DOHH2 (cell line): ENCODE data around the gene AIMP2.

Source experiments
- H3F3A ChIP-seq: fragments of 200-600 bp; sonication (generic), shearing (Covaris generic); 2 replicates; pipeline ENCODE4 v1.6.0; 2016; ENCODE audit warnings: antibody characterized with exemption, mild to moderate bottlenecking; ENCODE audit not compliant: control insufficient read depth, insufficient read depth
- H3K27ac ChIP-seq: fragments of 200-600 bp; sonication (generic); 2 replicates; pipeline ENCODE4 v1.5.1; 2014; ENCODE audit warnings: low read depth, mild to moderate bottlenecking, low read length, moderate library complexity
- H3K27me3 ChIP-seq: fragments of 200-600 bp; sonication (generic); 2 replicates; pipeline ENCODE4 v1.6.1; 2014; ENCODE audit warnings: mild to moderate bottlenecking, low read length, mixed read lengths; ENCODE audit not compliant: control insufficient read depth
- H3K36me3 ChIP-seq: fragments of 200-600 bp; sonication (generic); 2 replicates; pipeline ENCODE4 v1.6.1; 2014; ENCODE audit warnings: mild to moderate bottlenecking, low read length, moderate library complexity, mixed read lengths; ENCODE audit not compliant: control insufficient read depth
- H3K4me1 ChIP-seq: fragments of 200-600 bp; sonication (generic); 2 replicates; pipeline ENCODE4 v1.6.1; 2014; ENCODE audit warnings: mild to moderate bottlenecking, low read length, mixed read lengths; ENCODE audit not compliant: control insufficient read depth
- H3K4me2 ChIP-seq: fragments of 200-600 bp; sonication (generic); 2 replicates; pipeline ENCODE4 v1.6.0; 2014; ENCODE audit warnings: mild to moderate bottlenecking, low read length, moderate library complexity
- H3K4me3 ChIP-seq: fragments of 200-600 bp; sonication (generic); 2 replicates; pipeline ENCODE4 v1.5.1; 2014; ENCODE audit warnings: mild to moderate bottlenecking, low read length, mixed read lengths
- H3K79me2 ChIP-seq: fragments of 200-600 bp; sonication (generic); 2 replicates; pipeline ENCODE4 v1.6.1; 2014; ENCODE audit warnings: mild to moderate bottlenecking, low read length, mixed read lengths; ENCODE audit not compliant: control insufficient read depth
- H3K9me2 ChIP-seq: fragments of 200-600 bp; sonication (generic); replicated peaks from 2 replicates; pipeline ENCODE4 v1.6.1; 2014; ENCODE audit warnings: mild to moderate bottlenecking, low read length, mixed read lengths; ENCODE audit not compliant: control insufficient read depth
- H3K9me3 ChIP-seq: fragments of 200-600 bp; sonication (generic); 2 replicates; pipeline ENCODE4 v1.6.1; 2014; ENCODE audit warnings: antibody characterized with exemption, low read length, mixed read lengths; ENCODE audit not compliant: control insufficient read depth, insufficient read depth
- H4K20me1 ChIP-seq: fragments of 200-600 bp; sonication (generic); 2 replicates; pipeline ENCODE4 v1.6.0; 2014; ENCODE audit warnings: low read depth, mild to moderate bottlenecking, antibody characterized with exemption, low read length, moderate library complexity; ENCODE audit not compliant: control insufficient read depth, insufficient read depth
- EZH2phosphoT487 ChIP-seq: fragments of 200-600 bp; sonication (generic); IDR thresholded peaks from 2 replicates; pipeline ENCODE4 v1.6.1; 2017; ENCODE audit warnings: borderline replicate concordance, mild to moderate bottlenecking, antibody characterized with exemption, low read length, moderate library complexity, mixed read lengths
- TF ChIP-seq, protein P1 (sequence below): fragments of 200-600 bp; sonication (generic); IDR thresholded peaks from one replicate; pipeline ENCODE4 v1.5.1; 2014; ENCODE audit warnings: antibody characterized with exemption, mild to moderate bottlenecking, low read depth, low read length; ENCODE audit not compliant: poor library complexity, severe bottlenecking

AIMP2 gene

GRCh38 chr7:6027806-6028365, 18.8 kb downstream of the AIMP2 start:
- peaks cover 7% of the 10 kb centered on the region for H4K20me1 ChIP-seq
- peaks cover 90% of the 10 kb centered on the region for H3K36me3 ChIP-seq
- no peak overlapping the region for H3K4me3 ChIP-seq
- H3K79me2 ChIP-seq, result peaks cover 13% of the 10 kb centered on the region
- H3K4me1 ChIP-seq, result peaks cover 13% of the 10 kb centered on the region
- H3K27me3 ChIP-seq, result no peaks in the 10 kb centered on the region
- peaks cover 21% of the 10 kb centered on the region; the same call in 1 of the 2 replicates for H3F3A ChIP-seq
- H3K4me2 ChIP-seq, result no peak overlapping the region
- no peak overlapping the region for H3K27ac ChIP-seq
- no peaks in the 10 kb centered on the region for H3K9me3 ChIP-seq
- H3K9me2 ChIP-seq, result no peaks in the 10 kb centered on the region
- no peak for TF ChIP-seq EZH2phosphoT487
- TF ChIP-seq, protein P1, sequence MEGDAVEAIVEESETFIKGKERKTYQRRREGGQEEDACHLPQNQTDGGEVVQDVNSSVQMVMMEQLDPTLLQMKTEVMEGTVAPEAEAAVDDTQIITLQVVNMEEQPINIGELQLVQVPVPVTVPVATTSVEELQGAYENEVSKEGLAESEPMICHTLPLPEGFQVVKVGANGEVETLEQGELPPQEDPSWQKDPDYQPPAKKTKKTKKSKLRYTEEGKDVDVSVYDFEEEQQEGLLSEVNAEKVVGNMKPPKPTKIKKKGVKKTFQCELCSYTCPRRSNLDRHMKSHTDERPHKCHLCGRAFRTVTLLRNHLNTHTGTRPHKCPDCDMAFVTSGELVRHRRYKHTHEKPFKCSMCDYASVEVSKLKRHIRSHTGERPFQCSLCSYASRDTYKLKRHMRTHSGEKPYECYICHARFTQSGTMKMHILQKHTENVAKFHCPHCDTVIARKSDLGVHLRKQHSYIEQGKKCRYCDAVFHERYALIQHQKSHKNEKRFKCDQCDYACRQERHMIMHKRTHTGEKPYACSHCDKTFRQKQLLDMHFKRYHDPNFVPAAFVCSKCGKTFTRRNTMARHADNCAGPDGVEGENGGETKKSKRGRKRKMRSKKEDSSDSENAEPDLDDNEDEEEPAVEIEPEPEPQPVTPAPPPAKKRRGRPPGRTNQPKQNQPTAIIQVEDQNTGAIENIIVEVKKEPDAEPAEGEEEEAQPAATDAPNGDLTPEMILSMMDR, result no peak

DNA sequence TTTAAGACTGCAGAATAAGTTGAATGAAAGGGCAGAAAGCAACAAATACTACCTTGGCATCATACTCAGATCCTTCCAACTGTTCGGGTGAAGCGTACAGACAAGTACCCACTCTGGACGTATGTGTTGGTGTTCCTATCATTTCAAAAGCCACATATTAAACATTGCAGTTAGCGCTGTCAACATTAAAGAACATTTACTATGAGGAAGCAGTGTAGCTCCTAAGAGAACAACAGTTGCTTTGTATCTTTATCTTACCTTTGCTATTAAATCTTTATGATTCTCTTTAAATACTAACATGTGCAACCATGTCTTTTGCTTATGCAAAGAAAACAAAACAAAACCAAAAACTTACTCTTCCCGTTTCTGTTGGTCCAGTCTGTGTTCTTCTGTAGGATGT, 19.5 kb downstream of the AIMP2 start:
- Histone ChIP-seq H3K36me3 (peaks cover 89% of the 10 kb centered on the region), H3K4me1 (peaks cover 13% of the 10 kb centered on the region), H3K27ac (no peak overlapping the region), H3K27me3 (no peaks in the 10 kb centered on the region), H4K20me1 (peaks cover 7% of the 10 kb centered on the region), H3F3A (peaks cover 20% of the 10 kb centered on the region; the same call in 1 of the 2 replicates), H3K4me2 (no peak overlapping the region), H3K79me2 (peaks cover 10% of the 10 kb centered on the region), H3K9me3 (no peaks in the 10 kb centered on the region), H3K9me2 (no peaks in the 10 kb centered on the region), H3K4me3 (no peak overlapping the region)
- TF ChIP-seq EZH2phosphoT487, result no peak
- TF ChIP-seq, protein P1, result no peak

GRCh38 chr7:6030988-6031387, 21.9 kb downstream of the AIMP2 start, which contains the start of gene ANKRD61:
ANKRD61 (plus strand) TSS chr7:6031376; CDS start chr7:6031376, 0 bp downstream.
- peaks cover 11% of the 10 kb centered on the region for H3K4me1 ChIP-seq
- H3K36me3 ChIP-seq, result peaks cover 87% of the 10 kb centered on the region
- H3K4me2 ChIP-seq, result no peak within 1 kb of the TSS
- H3F3A ChIP-seq, result peaks cover 15% of the 10 kb centered on the region; the same call in 1 of the 2 replicates
- H3K9me2 ChIP-seq, result no peaks in the 10 kb centered on the region
- H3K79me2 ChIP-seq, result peaks cover 9% of the 10 kb centered on the region
- H3K27ac ChIP-seq, result no peak within 1 kb of the TSS
- peaks cover 15% of the 10 kb centered on the region for H4K20me1 ChIP-seq
- H3K27me3 ChIP-seq, result no peaks in the 10 kb centered on the region
- H3K4me3 ChIP-seq, result no peak within 1 kb of the TSS
- TF ChIP-seq EZH2phosphoT487, result no peak
- no peaks in the 10 kb centered on the region for H3K9me3 ChIP-seq

DNA sequence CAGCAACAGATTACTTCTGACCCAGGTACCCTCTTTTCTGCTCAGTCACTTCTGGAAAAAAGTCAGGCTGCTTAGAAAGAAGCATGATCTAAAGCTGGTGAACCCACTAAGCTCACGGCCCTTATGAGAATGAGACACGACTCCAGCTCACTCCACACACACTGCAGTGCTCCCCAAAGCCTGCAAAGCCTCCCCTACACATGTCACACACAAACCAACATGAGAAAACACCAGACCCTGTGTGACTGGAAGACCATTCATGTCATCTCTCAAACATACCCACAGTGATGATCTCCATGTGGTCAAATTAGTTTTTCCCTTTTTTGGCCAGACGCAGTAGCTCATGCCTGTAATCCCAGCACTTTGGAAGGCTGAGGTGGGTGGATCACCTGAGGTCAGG, 22.5 kb downstream of the AIMP2 start:
- Histone ChIP-seq H3K4me1 (peaks cover 5% of the 10 kb centered on the region), H3F3A (peaks cover 15% of the 10 kb centered on the region; the same call in 1 of the 2 replicates), H3K9me2 (no peaks in the 10 kb centered on the region), H3K79me2 (peaks cover 4% of the 10 kb centered on the region), H3K4me2 (no peak overlapping the region), H3K36me3 (peaks cover 87% of the 10 kb centered on the region), H3K4me3 (no peak overlapping the region), H4K20me1 (peaks cover 10% of the 10 kb centered on the region; the same call in 1 of the 2 replicates), H3K27ac (no peak overlapping the region), H3K9me3 (no peaks in the 10 kb centered on the region), H3K27me3 (no peaks in the 10 kb centered on the region)
- TF ChIP-seq, protein P1, result no peak
- TF ChIP-seq EZH2phosphoT487, result no peak
